WI38 (cell line): ENCODE results near the gene TRABD2B.

Source experiments
- H3K4me3 ChIP-seq: 2 replicates; pipeline ENCODE4 v1.5.1; 2011; ENCODE audit warnings: low read depth, mild to moderate bottlenecking, control low read depth, low read length
- CTCF ChIP-seq: IDR thresholded peaks from 2 replicates; pipeline ENCODE4 v1.5.1; 2012; ENCODE audit warnings: low read depth, mild to moderate bottlenecking, control low read depth, low read length

Gene TRABD2B

GRCh38 chr1:47755101-47755990 is 241.8 kb downstream of the TRABD2B start:
- TF ChIP-seq CTCF, result peak; percentile 24; the same call in 1 of the 2 replicates
- H3K4me3 ChIP-seq, result no peak overlapping the region

- no peak for TF ChIP-seq CTCF
- no peak overlapping the region for H3K4me3 ChIP-seq
Measured at GRCh38 chr1:47754221-47754620, 243.0 kb downstream of the TRABD2B start.

GRCh38 chr1:47753808-47754207 is 243.4 kb downstream of the TRABD2B start:
- H3K4me3 ChIP-seq, result no peak overlapping the region
- no peak for TF ChIP-seq CTCF

- TF ChIP-seq CTCF, result no peak
- no peak overlapping the region for H3K4me3 ChIP-seq
Measured at GRCh38 chr1:47752559-47752958, 244.6 kb downstream of the TRABD2B start.

- TF ChIP-seq CTCF, result no peak
- H3K4me3 ChIP-seq, result no peak overlapping the region
Measured at GRCh38 chr1:47751996-47752451, 245.2 kb downstream of the TRABD2B start.

- H3K4me3 ChIP-seq, result no peak overlapping the region
- TF ChIP-seq CTCF, result no peak
Measured at GRCh38 chr1:47751193-47751592, 246.0 kb downstream of the TRABD2B start.

- TF ChIP-seq CTCF, result no peak
- no peak overlapping the region for H3K4me3 ChIP-seq
Measured at GRCh38 chr1:47745715-47746609, 251.2 kb downstream of the TRABD2B start.
